GM23248 (cell line): ENCODE data around the gene SH2D3A.

Experiments used
- EZH2 ChIP-seq: fragments of 200-600 bp; sonication (generic); IDR thresholded peaks from 2 replicates; pipeline ENCODE4 v1.6.1; 2018; ENCODE audit warnings: antibody characterized with exemption, mild to moderate bottlenecking; ENCODE audit not compliant: insufficient read depth, poor library complexity, severe bottlenecking
- EZH2phosphoT487 ChIP-seq: fragments of 200-600 bp; sonication (generic); IDR thresholded peaks from 2 replicates; pipeline ENCODE4 v1.6.1; 2018; ENCODE audit warnings: antibody characterized with exemption, moderate library complexity, mild to moderate bottlenecking, low read depth; ENCODE audit not compliant: insufficient read depth

GRCh38 chr19:6736169-6736916 is 30.9 kb downstream of the SH2D3A start:
- TF ChIP-seq EZH2phosphoT487 (no peak), EZH2 (no peak)
